Measurements from ENCODE around the gene IKBKE.
"Not testable (repeated sequence)": the region's sequence is repeated elsewhere in the genome, so short reads cannot be mapped to it uniquely, and the experiment has no call there.

IKBKE gene

DNA sequence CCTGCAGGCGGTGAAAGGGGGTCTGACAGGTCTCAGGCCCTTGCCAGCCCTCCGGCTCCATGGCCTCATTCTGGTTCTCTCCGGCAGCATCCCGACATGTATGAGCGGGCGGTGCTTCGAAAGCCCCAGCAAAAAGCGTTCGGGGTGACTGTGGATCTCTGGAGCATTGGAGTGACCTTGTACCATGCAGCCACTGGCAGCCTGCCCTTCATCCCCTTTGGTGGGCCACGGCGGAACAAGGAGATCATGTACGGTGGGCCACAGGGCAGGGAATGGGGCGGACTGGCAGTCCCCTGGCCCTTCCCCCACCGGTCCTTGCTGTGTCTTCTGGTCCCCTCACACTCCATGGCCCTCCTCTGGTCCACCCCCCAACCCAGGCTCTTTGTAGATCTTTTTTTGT lies 6.3 kb downstream of the IKBKE start:
- DNase-seq = no peak

DNA sequence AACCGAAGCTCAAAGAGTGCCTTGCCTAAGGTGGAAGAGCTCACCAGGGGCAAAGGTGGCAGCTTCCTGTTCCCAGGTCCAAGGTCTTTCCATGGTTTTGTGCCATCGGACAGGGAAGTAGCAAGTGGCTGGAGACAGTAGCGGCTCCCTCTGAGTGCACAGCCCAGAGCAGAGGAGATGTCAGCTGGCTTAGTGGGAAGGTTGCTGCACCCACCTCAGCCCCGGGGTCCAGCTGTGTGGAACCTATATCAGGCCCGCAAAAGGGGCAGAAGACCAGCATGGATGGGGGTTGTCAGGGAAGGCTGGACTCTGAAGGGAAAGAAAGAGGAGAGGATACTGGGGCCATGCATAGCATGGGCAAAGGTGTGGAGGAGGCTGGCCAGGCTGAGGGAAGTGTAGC lies 6.8 kb downstream of the IKBKE start:
- DNase-seq = no peak

DNA sequence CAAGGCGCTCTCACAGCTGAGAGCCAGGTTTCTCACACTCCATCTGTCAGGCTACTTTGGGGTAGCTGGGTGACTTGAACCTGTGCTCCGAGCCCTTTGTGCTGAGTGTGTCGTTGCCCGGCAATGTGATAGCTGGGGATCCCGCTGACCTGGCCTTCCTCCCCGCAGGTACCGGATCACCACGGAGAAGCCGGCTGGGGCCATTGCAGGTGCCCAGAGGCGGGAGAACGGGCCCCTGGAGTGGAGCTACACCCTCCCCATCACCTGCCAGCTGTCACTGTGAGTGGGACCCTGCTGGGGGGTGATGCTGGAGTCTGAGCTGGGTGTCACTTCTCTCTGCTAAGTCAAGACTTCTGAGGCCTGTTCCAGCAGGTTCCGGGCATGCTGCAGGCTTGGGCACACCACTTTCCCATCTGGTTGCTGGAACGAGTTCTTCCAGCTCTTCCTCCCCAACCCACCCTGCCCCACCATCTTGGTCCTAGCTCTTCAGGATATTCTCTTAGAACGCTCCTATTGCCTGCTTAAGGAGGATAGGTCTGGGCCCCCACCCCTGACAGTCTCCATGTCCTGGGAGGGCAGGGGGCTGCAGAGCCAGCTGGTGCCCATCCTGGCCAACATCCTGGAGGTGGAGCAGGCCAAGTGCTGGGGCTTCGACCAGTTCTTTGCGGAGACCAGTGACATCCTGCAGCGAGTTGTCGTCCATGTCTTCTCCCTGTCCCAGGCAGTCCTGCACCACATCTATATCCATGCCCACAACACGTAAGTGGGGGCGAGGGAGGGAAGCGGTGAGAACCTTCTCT lies 7.5 kb downstream of the IKBKE start:
- DNase-seq = no peak

DNA sequence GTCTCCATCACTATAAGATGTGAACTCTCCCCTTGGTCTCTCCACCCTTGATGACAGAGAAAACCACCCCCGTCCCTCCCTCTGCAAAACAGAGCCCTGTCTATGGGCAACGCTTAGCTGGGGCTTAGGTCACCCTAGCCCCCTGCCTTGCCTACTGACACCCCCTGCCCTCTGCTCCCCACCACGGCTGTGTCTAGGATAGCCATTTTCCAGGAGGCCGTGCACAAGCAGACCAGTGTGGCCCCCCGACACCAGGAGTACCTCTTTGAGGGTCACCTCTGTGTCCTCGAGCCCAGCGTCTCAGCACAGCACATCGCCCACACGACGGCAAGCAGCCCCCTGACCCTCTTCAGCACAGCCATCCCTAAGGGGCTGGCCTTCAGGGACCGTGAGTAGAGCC lies 8.5 kb downstream of the IKBKE start:
- DNase-seq = no peak

DNA sequence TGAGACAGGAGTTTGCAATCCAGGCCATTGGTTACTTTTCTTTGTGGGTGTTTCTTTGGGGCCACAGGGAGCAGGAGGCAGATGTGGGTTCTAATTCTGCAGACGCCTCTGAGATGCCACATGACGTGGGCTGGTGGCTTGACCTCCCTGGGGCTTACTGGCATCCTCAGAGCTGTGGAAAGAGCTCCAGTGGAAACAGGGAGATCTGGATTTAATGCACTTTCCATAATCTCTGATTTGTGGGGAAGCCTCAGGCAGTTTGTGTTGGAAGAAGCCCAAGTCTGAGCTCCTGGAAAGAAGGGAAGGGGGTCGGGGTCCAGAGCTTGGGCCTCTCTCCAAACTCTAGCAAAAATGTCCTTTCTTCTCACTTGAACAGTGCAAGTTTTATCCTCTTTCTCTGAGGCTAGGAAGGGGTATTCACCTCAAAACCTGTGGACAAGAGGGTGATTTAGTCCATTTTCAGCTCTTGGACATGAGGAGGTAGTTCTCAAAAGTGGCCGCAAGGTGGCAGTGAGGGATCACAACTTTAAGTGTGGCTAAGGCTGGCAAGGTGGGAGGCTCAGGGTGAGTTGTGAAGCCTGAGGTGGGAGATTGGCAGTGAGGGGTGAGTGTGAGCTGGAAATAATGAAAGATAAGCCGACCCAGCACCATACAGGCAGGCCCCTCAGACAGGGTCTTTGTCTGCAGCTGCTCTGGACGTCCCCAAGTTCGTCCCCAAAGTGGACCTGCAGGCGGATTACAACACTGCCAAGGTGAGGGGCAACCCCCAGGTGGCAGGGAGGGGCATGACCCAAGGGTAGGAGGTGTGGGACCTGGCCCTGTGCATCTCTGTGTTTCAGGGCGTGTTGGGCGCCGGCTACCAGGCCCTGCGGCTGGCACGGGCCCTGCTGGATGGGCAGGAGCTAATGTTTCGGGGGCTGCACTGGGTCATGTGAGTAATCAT lies 9.2 kb downstream of the IKBKE start:
- peak in 1 of 2 experiments; percentile 24 for DNase-seq

DNA sequence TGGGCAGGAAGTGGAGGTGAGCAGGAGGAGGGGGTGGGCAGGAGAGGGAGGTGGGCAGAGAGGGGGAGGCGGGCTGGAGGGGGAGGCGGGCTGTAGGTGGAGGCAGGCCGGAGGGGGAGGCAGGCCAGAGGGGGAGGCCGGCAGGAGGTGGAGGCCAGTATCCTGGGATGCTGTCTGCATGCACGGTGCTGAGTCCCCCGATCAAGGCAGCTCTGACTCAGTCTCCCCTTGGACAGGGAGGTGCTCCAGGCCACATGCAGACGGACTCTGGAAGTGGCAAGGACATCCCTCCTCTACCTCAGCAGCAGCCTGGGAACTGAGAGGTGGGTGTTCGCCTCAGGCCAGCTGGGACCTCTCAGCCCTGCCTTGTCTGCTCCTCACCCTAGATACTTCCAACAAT lies 9.9 kb downstream of the IKBKE start:
- DNase-seq = no peak

DNA sequence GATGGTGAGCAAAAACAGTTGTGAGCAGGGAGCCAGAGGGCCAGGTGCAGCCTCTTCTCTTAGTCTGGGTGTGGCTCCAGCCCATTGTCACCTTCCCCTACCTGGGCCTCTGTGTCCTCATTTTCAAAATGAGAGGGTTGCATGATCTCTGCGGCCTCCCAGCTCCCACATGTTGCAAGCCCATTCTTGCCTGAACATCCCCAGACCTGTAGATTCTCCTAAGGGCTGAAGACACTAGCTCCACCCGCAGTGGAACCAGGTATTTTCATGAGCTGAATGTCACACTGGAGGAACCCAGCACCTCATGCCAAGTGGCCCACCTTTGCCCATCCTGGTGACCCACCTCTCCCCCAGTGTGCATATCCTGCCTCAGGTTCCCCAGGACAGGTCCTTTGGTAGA lies 12.3 kb downstream of the IKBKE start:
- no peak for DNase-seq

DNA sequence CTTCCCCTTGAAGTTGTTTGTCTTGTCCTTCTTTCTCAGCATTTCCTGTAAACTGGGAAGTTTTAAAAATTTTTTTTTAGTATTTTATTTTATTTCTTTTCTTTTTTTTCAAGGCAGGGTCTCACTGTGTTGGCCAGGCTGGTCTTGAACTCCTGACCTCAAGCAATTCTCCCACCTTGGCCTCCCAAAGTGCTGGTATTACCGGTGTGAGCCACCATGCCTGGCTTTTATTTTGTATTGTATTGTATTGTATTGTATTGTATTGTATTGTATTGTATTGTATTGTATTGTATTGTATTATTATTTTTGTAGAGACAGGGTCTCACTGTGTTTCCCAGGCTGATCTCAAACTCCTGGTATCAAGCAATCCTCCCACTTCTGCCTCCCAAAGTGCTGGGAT lies 13.6 kb downstream of the IKBKE start:
- not testable (repeated sequence) for DNase-seq

DNA sequence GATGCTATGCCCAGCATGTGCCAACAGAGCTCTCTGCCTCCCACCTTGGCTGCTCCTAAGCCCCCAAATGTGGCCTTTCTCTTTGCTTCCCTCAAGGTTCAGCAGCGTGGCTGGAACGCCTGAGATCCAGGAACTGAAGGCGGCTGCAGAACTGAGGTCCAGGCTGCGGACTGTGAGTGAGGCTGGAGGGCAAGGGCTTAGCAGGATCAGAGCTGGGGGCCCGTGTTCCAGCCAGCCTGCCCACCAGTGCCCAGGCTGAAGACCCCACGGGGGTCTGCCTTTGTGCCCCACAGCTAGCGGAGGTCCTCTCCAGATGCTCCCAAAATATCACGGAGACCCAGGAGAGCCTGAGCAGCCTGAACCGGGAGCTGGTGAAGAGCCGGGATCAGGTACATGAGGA lies 14.6 kb downstream of the IKBKE start:
- DNase-seq = no peak

DNA sequence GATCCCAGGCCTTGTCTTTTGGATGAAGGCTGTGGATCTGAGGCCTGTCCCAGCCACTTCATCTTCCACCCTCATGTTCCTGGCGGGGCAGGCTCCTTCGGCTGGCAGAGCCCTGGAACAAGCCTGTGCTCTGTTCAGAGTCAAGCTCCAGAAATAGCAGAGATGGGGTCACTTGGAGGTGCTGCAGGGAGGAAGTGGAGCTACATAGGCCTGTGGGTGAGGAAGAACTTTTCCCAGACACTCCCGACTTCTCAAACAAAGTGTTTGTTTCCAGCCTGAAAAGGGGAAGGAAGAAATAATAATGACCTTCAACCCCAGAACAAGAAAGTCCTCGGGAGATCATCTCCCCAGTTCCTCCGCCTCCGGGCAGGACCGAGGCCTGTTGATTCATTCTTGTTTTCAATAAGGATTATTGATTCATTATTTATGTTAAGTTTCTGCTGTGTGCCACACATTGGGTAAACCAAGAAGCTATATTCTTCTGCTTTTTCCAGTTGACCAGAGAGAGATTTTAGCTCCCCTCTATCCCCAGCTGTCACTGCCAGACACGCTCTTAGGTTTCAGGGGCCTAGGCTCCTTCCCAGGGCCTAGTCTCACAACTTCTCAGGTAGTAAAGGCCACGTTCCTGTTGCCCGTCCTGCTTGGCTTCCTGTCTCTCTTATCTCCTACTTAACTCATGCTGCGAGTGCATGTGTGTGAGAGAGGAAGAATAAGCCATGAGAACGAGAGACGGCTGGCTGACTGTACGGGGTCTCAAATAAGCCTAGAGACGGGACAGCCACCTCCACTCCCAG lies 16.9 kb downstream of the IKBKE start:
- DNase-seq = no peak

DNA sequence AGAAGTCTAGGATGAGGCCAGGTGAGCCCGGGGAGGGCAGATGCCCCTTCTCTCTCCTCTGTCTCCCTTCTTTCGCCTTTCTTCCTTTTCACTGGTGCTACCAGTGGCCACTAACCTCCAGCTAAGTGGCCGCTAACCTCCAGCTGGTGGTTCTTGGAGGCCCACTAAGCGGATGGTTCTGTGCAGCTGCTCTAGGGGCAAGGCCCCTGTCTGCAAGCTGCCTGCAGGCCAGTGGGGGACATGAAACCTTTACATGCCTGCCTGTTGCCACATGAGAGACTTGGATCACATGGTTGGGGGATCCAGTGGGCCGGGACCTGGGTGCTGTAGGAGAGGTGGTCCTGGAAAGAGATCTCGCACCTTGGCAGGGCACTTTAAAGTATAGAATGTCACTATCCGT lies 17.7 kb downstream of the IKBKE start:
- DNase-seq = no peak

DNA sequence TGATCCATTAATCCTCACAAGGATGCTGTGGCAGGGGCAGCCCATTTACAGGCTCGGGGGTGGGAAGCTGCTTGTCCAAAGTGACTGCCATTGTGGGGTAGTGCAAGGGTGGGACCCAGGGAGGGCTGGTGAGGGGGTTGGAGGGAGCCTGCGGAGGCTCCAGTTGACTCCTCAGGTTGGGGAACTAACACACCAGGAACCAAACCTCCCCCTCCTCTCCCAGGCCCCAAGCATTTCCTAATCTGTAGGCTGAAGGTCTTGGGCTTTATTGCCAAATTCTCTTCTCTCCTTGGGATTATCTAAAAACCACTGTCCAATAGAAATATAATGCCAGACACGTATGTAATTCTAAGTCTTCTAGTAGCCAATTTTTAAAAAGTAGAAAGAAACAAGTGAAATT lies 18.2 kb downstream of the IKBKE start:
- DNase-seq = no peak

DNA sequence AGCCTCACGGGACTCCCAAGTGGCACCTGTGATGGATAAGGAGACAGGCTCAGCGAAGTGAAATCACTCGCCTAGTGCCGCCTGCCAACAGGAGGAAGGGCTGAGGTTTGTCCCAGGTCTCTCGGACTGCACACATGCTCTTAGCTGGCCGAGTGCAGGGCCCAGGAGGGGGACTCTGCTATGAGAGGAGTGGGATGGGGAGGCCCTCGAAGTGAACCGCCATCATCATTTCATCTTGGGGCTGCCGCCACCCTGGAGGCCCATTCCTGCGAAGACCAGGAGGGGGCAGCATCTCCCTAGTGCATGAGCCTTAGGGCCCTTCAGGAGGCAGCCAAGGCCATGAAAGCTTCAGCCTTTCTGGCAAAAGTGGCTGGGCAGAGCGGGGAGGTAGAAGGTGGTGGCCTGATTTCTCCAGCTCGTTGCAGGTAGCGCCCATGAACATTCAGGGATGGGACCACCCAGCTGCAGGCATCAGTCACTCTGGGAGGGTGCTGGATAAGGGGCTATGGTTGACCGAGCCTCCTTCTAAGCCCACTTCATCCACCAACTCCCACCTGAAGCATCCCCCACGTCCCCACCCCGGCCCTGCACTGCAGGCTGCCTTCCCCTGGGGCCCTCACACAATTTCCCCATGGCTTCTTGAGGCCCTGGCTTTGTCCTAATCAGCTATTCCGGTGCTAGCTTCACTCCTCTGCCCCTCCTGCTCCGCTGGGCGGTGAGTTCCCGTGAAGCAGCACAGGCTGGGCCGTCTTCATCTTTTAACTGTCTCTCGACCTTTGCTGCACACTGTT lies 19.9 kb downstream of the IKBKE start:
- DNase-seq = peak in 1 of 2 experiments; percentile 3

DNA sequence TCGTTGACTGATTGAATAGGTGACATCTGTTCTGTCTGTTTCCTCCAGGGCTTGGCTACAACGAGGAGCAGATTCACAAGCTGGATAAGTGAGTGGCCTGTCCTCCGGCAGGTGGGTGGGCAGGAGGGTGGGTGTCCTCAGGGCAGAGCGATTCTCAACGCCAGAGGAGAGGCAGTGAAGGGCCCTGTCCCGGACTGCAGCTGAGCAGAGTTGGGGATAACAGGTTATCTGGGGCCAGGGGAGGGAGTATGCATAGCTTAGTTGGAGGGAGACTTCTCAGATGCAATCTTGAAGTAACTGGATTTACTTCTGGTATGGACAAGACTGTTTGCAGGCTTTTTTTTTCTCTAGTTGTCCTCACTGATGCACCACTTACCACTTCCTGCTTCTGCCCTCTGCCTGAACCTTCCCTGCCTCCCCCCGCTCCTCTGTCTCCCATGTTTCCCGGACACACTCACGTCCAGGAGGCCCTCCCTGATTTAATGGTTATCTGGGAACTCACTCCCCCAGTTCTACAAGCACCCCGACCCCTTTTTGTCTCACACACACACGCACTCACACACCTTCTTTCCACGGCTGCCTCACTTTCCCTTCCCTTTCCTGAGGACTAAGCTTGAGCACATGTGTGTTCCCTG lies 20.6 kb downstream of the IKBKE start:
- no peak for DNase-seq

DNA sequence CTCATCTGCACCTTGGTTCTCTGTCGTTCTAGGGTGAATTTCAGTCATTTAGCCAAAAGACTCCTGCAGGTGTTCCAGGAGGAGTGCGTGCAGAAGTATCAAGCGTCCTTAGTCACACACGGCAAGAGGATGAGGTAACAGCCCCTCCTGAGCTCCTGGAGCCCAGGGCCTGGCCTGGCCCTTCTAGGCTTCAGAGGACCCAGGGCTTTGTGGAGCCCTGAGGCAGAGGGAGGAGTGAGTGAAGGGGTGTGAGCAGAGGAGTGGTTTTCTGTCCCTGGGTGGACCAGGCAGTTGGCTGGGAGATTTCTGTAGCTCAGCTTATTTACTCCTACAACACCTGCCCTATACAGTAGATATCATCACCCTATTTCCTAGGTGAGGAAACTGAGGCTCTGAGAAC lies 21.3 kb downstream of the IKBKE start:
- DNase-seq = no peak

DNA sequence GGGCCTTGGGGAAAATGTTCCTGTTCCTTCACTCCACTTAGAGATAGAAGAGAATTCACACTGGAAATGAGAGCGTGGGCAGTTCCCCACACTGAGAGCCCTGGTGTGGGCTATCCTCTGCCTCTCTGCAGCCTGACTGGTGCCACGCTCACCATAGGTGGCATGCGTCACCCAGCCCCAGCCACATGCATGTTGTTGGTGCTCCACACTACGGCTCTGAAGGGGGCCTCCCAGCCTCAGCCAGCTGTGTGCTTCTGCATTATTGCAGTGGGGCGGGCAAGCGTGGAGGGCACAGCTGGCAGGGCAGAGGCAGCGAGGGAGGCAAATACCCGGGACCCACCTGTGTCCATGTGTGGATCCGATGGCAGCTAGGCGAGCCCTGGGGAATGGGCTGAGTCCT lies 22.3 kb downstream of the IKBKE start:
- DNase-seq = no peak

DNA sequence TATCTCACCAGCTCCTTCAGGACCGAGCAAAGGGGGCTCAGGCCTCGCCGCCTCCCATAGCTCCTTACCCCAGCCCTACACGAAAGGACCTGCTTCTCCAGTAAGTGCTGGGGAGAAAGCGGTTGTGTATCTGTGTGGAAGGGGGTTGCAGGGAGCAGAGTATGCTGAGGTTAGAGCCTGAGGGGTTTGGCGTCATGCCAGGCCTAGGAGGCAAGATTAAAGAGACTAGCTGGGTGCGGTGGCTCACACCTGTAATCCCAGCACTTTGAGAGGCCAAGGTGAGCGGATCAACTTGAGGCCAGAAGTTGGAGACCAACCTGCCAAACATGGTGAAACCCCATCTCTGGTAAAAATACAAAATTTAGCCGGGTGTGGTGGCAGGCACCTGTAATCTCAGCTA lies 23.0 kb downstream of the IKBKE start:
- no peak for DNase-seq

DNA sequence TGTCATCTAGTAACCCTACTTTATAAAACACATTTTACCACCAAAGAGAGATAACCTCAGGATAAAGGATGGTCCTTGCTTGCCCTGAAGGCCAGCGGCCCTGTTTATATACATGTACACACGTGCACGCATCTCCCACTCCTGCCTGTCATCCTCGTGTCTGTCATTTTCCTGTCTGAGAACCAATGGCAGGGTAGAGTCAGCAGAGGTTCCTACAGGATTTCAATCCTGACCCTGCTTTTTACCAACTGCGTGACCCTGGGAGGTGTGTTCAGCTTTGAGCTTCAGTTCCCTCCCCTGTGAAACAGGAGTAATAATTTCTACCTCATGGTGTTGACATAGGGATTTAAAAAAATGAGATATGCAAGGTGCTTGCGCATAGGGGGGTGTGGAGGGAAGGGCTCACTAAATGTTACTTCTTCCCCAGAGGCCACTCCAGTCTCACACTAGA lies 24.8 kb downstream of the IKBKE start:
- DNase-seq = no peak

DNA sequence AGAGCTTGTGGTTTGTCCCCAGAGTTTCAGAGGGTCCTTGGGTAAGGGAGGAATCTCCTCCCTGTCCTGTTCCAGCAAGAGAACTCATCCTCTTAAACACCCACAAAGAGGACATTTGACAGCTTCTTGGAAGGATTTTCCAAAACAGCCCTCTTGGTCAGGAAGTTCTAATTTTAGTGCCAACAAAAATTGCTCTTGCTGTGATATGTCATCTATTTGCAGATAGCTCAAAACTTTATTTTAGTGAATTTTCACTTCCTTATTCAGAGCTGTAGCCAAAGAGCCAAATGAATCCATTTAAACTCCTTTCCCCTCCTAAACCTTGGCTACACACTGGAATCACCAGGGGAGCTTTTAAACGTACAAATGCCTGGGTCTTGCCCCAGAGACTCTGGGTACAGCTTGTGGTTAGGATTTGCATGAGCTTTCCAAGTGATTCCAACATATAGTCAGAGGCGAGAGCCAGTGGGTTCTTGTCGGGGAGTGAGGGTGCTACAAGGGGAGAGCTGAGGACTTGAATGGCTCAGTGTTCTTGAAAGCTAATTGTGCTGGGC lies 25.3 kb downstream of the IKBKE start:
- no peak for DNase-seq

DNA sequence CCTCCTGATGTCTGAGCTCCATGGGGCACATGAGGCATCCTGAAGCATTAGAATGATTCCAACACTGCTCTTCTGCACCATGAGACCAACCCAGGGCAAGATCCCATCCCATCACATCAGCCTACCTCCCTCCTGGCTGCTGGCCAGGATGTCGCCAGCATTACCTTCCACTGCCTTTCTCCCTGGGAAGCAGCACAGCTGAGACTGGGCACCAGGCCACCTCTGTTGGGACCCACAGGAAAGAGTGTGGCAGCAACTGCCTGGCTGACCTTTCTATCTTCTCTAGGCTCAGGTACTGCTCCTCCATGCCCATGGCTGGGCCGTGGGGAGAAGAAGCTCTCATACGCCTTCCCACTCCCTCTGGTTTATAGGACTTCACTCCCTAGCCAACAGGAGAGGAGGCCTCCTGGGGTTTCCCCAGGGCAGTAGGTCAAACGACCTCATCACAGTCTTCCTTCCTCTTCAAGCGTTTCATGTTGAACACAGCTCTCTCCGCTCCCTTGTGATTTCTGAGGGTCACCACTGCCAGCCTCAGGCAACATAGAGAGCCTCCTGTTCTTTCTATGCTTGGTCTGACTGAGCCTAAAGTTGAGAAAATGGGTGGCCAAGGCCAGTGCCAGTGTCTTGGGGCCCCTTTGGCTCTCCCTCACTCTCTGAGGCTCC lies 26.0 kb downstream of the IKBKE start:
- DNase-seq = no peak

DNA sequence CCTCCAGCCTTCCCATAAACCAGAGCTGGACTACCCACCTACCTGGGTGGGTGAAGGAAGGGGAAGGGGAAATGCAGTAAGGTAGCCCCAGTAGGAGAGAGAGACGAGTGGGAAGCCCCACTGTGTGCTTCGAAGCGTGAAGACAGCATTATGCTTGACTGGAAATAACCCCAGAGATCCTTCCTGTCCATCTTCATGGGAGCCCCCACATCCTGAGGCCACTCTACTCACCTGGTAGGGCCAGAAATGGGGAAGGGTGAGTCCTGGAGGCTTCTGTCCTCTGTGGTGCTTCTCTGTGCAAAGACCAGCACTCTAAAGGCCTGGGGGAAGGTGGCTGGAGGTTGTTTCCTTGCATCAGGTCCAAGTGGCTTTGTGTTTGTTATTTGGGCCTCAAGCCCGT lies 27.1 kb downstream of the IKBKE start:
- no peak for DNase-seq

Measured in SW 1271 (cell line).